HFFc6 (cell line): ENCODE data around the gene ZNF346. TPM values are rescaled to one million over a fixed set of nuclear protein-coding genes. Genes with fewer than 3 reads are reported as not detected.
"Not testable (repeated sequence)": the region's sequence is repeated elsewhere in the genome, so short reads cannot be mapped to it uniquely, and the experiment has no call there.

Experiments
- DNase-seq: peaks from one replicate; pipeline ENCODE4 v3.0.0-alpha.2; 2018
- H3K27ac Mint-ChIP-seq: 2 replicates; pipeline ENCODE4 v1.8.0; 2020; ENCODE audit warnings: mild to moderate bottlenecking, mixed read lengths
- H3K27me3 Mint-ChIP-seq: 2 replicates; pipeline ENCODE4 v1.8.0; 2021; ENCODE audit warnings: mild to moderate bottlenecking, moderate library complexity, mixed read lengths; ENCODE audit not compliant: insufficient read depth
- H3K36me3 Mint-ChIP-seq: 2 replicates; pipeline ENCODE4 v1.8.0; 2021; ENCODE audit warnings: low read depth, mixed read lengths
- H3K4me1 Mint-ChIP-seq: 2 replicates; pipeline ENCODE4 v1.8.0; 2020; ENCODE audit warnings: low read depth, mixed read lengths
- H3K4me3 Mint-ChIP-seq: 2 replicates; pipeline ENCODE4 v1.8.0; 2020; ENCODE audit warnings: mild to moderate bottlenecking, moderate library complexity, mixed read lengths
- H3K9me3 Mint-ChIP-seq: 2 replicates; pipeline ENCODE4 v1.8.0; 2020; ENCODE audit warnings: mild to moderate bottlenecking, mixed read lengths
- long read RNA-seq: library from polyadenylated mRNA; unstranded; transcript quantifications from one replicate; pipeline ENCODE4 v2.0.0, GENCODE V29; 2019
- total RNA-seq, 6 experiments: library from RNA; stranded (reverse); fragmentation: NEBNext Ultra II Directional; extraction: Animal tissue kit (Norgen Biotek cat#: 25700); gene quantifications; 2 replicates in 1 of 6; 3 replicates in 5 of 6; pipeline ENCODE4 v1.2.3, GENCODE V29; 2021
- TF ChIP-seq, protein P1 (sequence below): fragments of 200-600 bp; sonication (generic); IDR thresholded peaks from 2 replicates; pipeline ENCODE4 v1.5.0; 2021; ENCODE audit warnings: antibody characterized with exemption, mild to moderate bottlenecking

Gene ZNF346
- 10 to 100 TPM; 11.2 to 15.1 (median 12.0) TPM for total RNA-seq
- long read RNA-seq, transcript ZNF346-201 (7 exons, 2,314 nt): major isoform, 7 of 14 reads
- long read RNA-seq, partial matches to known transcripts: 2 of 14 reads
- long read RNA-seq, other reads (novel, unspliced or antisense): 4 of 14 reads

DNA sequence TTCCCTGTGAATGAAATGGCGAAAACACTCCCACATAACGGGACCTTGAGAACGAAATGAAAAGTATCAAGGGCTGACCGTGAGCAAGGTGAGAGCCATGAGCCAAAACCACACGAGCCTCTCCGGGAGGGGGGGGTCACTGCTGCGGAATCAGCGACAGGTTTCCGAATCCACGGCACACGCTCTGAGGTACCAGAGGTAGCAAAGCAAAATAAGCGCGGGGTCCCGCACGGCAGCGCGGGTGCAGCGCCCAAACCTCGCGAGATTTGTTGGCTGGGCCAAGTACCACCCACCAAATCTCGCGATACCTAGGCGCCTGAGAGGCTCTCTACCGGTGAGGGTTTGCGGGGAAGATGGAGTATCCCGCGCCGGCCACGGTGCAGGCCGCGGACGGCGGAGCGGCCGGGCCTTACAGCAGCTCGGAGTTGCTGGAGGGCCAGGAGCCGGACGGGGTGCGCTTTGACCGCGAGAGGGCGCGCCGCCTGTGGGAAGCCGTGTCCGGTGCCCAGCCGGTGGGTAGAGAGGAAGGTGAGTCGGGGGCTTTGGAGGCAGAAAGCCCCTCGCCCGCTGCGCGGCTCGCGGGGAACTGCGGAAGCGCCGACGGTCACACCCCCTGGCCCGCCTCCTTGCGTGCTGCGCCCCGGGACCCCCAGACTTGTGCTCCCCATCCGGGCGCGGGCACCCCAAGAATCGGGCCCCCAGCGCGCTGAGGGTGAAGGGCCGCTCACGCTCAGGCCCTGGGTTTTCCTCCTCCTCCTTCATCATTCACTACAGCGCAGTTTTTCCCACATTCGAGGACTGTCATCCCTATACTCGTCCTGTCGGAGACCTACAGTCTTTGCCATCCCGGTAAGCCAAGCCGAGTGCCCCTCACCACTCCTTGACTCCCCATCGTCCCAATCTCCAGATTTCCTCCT is at the start of gene ZNF346:
TSS of gene ZNF346 (plus strand) at position 311 of the 917 bp plus-strand sequence. CDS start at position 354, 43 bp downstream.
- Mint-ChIP-seq H3K9me3 (no peaks in the 10 kb centered on the region), H3K27me3 (peaks cover 2% of the 10 kb centered on the region; the same call in 1 of the 2 replicates), H3K36me3 (peaks cover 15% of the 10 kb centered on the region), H3K4me3 (peak within 1 kb of the TSS; percentile 100), H3K27ac (peak within 1 kb of the TSS; percentile 98), H3K4me1 (peaks cover 35% of the 10 kb centered on the region)
- peak; percentile 87 for DNase-seq
- TF ChIP-seq, protein P1, sequence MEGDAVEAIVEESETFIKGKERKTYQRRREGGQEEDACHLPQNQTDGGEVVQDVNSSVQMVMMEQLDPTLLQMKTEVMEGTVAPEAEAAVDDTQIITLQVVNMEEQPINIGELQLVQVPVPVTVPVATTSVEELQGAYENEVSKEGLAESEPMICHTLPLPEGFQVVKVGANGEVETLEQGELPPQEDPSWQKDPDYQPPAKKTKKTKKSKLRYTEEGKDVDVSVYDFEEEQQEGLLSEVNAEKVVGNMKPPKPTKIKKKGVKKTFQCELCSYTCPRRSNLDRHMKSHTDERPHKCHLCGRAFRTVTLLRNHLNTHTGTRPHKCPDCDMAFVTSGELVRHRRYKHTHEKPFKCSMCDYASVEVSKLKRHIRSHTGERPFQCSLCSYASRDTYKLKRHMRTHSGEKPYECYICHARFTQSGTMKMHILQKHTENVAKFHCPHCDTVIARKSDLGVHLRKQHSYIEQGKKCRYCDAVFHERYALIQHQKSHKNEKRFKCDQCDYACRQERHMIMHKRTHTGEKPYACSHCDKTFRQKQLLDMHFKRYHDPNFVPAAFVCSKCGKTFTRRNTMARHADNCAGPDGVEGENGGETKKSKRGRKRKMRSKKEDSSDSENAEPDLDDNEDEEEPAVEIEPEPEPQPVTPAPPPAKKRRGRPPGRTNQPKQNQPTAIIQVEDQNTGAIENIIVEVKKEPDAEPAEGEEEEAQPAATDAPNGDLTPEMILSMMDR: peak; percentile 75

GRCh38 chr5:176979669-176980068 is 42.8 kb upstream of the ZNF346 start:
- DNase-seq: no peak
- Mint-ChIP-seq H3K27me3 (no peaks in the 10 kb centered on the region), H3K36me3 (peaks cover 20% of the 10 kb centered on the region), H3K27ac (no peak overlapping the region), H3K4me1 (no peaks in the 10 kb centered on the region; the same call in 1 of the 2 replicates), H3K4me3 (no peak overlapping the region), H3K9me3 (no peaks in the 10 kb centered on the region)
- TF ChIP-seq, protein P1: no peak

GRCh38 chr5:176980818-176981217 is 41.7 kb upstream of the ZNF346 start:
- Mint-ChIP-seq H3K4me3 (no peak overlapping the region), H3K27me3 (no peaks in the 10 kb centered on the region), H3K9me3 (no peaks in the 10 kb centered on the region), H3K4me1 (no peaks in the 10 kb centered on the region; the same call in 1 of the 2 replicates), H3K36me3 (peaks cover 20% of the 10 kb centered on the region), H3K27ac (no peak overlapping the region)
- no peak for DNase-seq
- TF ChIP-seq, protein P1: no peak

- H3K4me1 Mint-ChIP-seq: not testable (repeated sequence)
- peaks cover 20% of the 10 kb centered on the region for H3K36me3 Mint-ChIP-seq
Measured at GRCh38 chr5:176983112-176983511, 39.4 kb upstream of the ZNF346 start.

DNA sequence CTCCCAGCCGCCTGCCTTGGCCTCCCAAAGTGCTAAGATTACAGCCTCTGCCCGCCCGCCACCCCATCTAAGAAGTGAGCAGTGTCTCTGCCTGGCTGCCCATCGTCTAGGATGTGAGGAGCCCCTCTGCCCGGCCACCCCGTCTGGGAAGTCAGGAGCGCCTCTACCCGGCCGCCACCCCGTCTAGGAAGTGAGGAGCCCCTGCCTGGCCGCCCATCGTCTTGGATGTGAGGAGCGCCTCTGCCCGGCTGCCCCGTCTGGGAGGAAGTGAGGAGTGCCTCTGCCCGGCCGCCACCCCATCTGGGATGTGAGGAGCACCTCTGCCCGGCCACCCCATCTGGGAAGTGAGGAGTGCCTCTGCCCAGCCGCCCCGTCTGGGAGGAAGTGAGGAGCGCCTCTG is 38.9 kb upstream of the ZNF346 start:
- not testable (repeated sequence) for H3K4me1 Mint-ChIP-seq, H3K9me3 Mint-ChIP-seq, H3K27ac Mint-ChIP-seq, DNase-seq, H3K4me3 Mint-ChIP-seq, H3K27me3 Mint-ChIP-seq
- H3K36me3 Mint-ChIP-seq: peaks cover 20% of the 10 kb centered on the region

More at GRCh38 chr5:176983112-176983511, 39.4 kb upstream of the ZNF346 start:
- not testable (repeated sequence) for H3K27ac Mint-ChIP-seq, H3K27me3 Mint-ChIP-seq, H3K9me3 Mint-ChIP-seq, H3K4me3 Mint-ChIP-seq, DNase-seq

DNA sequence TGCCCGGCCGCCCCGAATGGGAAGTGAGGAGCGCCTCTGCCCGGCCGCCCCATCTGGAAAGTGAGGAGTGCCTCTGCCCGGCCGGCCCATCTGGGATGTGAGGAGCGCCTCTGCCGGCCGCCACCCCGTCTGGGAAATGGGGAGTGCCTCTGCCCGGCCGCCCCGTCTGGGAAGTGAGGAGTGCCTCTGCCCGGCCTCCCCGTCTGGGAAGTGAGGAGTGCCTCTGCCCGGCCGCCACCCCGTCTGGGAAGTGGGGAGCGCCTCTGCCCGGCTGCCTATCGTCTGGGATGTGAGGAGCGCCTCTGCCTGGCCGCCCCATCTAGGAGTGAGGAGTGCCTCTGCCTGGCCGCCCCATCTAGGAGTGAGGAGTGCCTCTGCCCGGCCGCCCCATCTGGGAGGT is 38.3 kb upstream of the ZNF346 start:
- peaks cover 14% of the 10 kb centered on the region for H3K36me3 Mint-ChIP-seq

GRCh38 chr5:176985516-176985915 is 37.0 kb upstream of the ZNF346 start:
- Mint-ChIP-seq H3K27ac (no peak overlapping the region), H3K27me3 (no peaks in the 10 kb centered on the region), H3K4me1 (no peaks in the 10 kb centered on the region), H3K9me3 (no peaks in the 10 kb centered on the region), H3K4me3 (no peak overlapping the region), H3K36me3 (peaks cover 4% of the 10 kb centered on the region; the same call in 1 of the 2 replicates)
- TF ChIP-seq, protein P1: no peak
- DNase-seq: no peak

More for the DNA sequence above, 38.3 kb upstream of the ZNF346 start:
- not testable (repeated sequence) for H3K27ac Mint-ChIP-seq, H3K9me3 Mint-ChIP-seq, H3K4me1 Mint-ChIP-seq, H3K4me3 Mint-ChIP-seq, H3K27me3 Mint-ChIP-seq, DNase-seq
